GM12878 (cell line): ENCODE results near the gene RGS19.

Source experiments
- ATF2 ChIP-seq: IDR thresholded peaks from 2 replicates; pipeline ENCODE4 v1.6.1; 2012; ENCODE audit warnings: low read length, inconsistent platforms
- ATF3 ChIP-seq: IDR thresholded peaks from 2 replicates; pipeline ENCODE4 v1.6.1; 2011; ENCODE audit warnings: low read depth, mild to moderate bottlenecking, low read length, moderate library complexity, borderline replicate concordance; ENCODE audit errors: extremely low read depth
- CREB1 ChIP-seq: IDR thresholded peaks from 2 replicates; pipeline ENCODE4 v1.6.1; 2012; ENCODE audit warnings: low read depth, mild to moderate bottlenecking, inconsistent platforms
- EP300 ChIP-seq, 2 experiments: fragments of 150-350 bp in 1 of 2; IDR thresholded peaks; 2 replicates each; pipeline ENCODE4 v1.6.1; 2011 to 2012; ENCODE audit warnings: low read depth in 2 of 2, low read length in 2 of 2, borderline replicate concordance in 1 of 2, improper control_type of control experiment in 1 of 2, inconsistent platforms in 1 of 2; ENCODE audit not compliant: control insufficient read depth in 1 of 2
- ETV6 ChIP-seq, 2 experiments: fragments of 450-650 bp in 1 of 2; IDR thresholded peaks in 1 of 2; conservative IDR thresholded peaks in 1 of 2; 2 replicates each; pipeline ENCODE4 v1.6.1; 2014; ENCODE audit warnings: antibody characterized with exemption in 1 of 2, borderline replicate concordance in 1 of 2, low read depth in 1 of 2, mild to moderate bottlenecking in 1 of 2, moderate library complexity in 1 of 2
- PKNOX1 ChIP-seq: fragments of 450-650 bp; IDR thresholded peaks from 2 replicates; pipeline ENCODE4 v1.6.1; 2016; ENCODE audit warnings: mild to moderate bottlenecking
- POLR2A ChIP-seq: IDR thresholded peaks from 2 replicates; pipeline ENCODE4 v1.6.1; 2011; ENCODE audit warnings: low read depth, mild to moderate bottlenecking, low read length
- POLR2AphosphoS5 ChIP-seq: IDR thresholded peaks from 2 replicates; pipeline ENCODE4 v1.6.1; 2011; ENCODE audit warnings: mild to moderate bottlenecking, low read length, inconsistent platforms

GRCh38 chr20:64072498-64073063 lies 6.7 kb downstream of the RGS19 start:
- TF ChIP-seq EP300 (IDR thresholded peaks at IDR 0.05; ENCODE audit: borderline replicate concordance in 1 of 2, control insufficient read depth in 1 of 2, low read depth in 2 of 2, low read length in 2 of 2) (no peak), POLR2A (no peak), ETV6 (conservative IDR thresholded peaks at IDR 0.05 in 1 of 2, IDR thresholded peaks at IDR 0.05 in 1 of 2; ENCODE audit: borderline replicate concordance in 1 of 2, low read depth in 1 of 2) (no peak), CREB1 (no peak), PKNOX1 (no peak), ATF2 (no peak), POLR2AphosphoS5 (no peak), ATF3 (no peak)
